HEK293 (cell line): Measurements from ENCODE around the gene PRR5.
A peak's percentile ranks its signal among the peaks of the same experiment; 100 is the strongest.

Experiments
- CTCF ChIA-PET: fragments of 350-600 bp; formaldehyde crosslinking; extraction: SDS; loops from one replicate; lab custom pipeline; 2021; ENCODE audit warnings: antibody characterized with exemption; lab: Yijun Ruan, JAX
- POLR2A ChIA-PET: fragments of 300-600 bp; formaldehyde crosslinking; extraction: SDS; loops from one replicate; lab custom pipeline; 2020; ENCODE audit warnings: antibody characterized with exemption, inconsistent platforms; lab: Yijun Ruan, JAX
- H3K27ac ChIP-seq: fragments of 200-500 bp; sonication (Bioruptor generic); 2 replicates; pipeline ENCODE4 v1.5.1; 2014; ENCODE audit warnings: low read depth, low read length, control low read depth, inconsistent platforms; ENCODE audit errors: extremely low read depth
- H3K36me3 ChIP-seq, 2 experiments: fragments of 200-500 bp in 1 of 2; sonication (Bioruptor generic) in 1 of 2; 1 replicate in 1 of 2; 2 replicates in 1 of 2; pipeline ENCODE4 v1.5.1; 2014 to 2017; ENCODE audit warnings: inconsistent platforms in 2 of 2, low read length in 2 of 2; ENCODE audit not compliant: control insufficient read depth in 2 of 2, insufficient read depth in 1 of 2
- H3K4me1 ChIP-seq: fragments of 200-500 bp; sonication (Bioruptor generic); 2 replicates; pipeline ENCODE4 v1.5.1; 2014; ENCODE audit warnings: mild to moderate bottlenecking, low read length, inconsistent platforms; ENCODE audit not compliant: control insufficient read depth, insufficient read depth
- H3K4me3 ChIP-seq: 2 replicates; pipeline ENCODE4 v1.5.1; 2011; ENCODE audit warnings: low read depth, mild to moderate bottlenecking, control low read depth, low read length, moderate library complexity
- H3K9me3 ChIP-seq: fragments of 200-500 bp; sonication (Bioruptor generic); 2 replicates; pipeline ENCODE4 v1.5.1; 2014; ENCODE audit warnings: low read depth, low read length, inconsistent platforms; ENCODE audit not compliant: control insufficient read depth, insufficient read depth
- KLF10 ChIP-seq: fragments of 450-650 bp; IDR thresholded peaks from 2 replicates; pipeline ENCODE4 v1.5.1; 2018; ENCODE audit warnings: missing biosample characterization, mild to moderate bottlenecking, missing genetic modification characterization
- KLF16 ChIP-seq: fragments of 450-650 bp; formaldehyde crosslinking; IDR thresholded peaks from 2 replicates; pipeline ENCODE4 v1.5.1; 2017; ENCODE audit warnings: missing biosample characterization, missing genetic modification characterization
- MEIS1 ChIP-seq: sonication (generic); formaldehyde crosslinking; IDR thresholded peaks from 2 replicates; pipeline ENCODE4 v1.8.1; 2022; ENCODE audit warnings: missing genetic modification reagents, mild to moderate bottlenecking, borderline replicate concordance
- SCRT2 ChIP-seq: fragments of 450-650 bp; formaldehyde crosslinking; IDR thresholded peaks from 2 replicates; pipeline ENCODE4 v1.5.1; 2016; ENCODE audit warnings: missing biosample characterization, missing genetic modification characterization
- ZFP37 ChIP-seq: fragments of 450-650 bp; formaldehyde crosslinking; IDR thresholded peaks from 2 replicates; pipeline ENCODE4 v1.5.1; 2016; ENCODE audit warnings: missing biosample characterization, missing genetic modification characterization
- ZNF112 ChIP-seq: fragments of 450-650 bp; formaldehyde crosslinking; IDR thresholded peaks from 2 replicates; pipeline ENCODE4 v1.5.0; 2017; ENCODE audit warnings: missing biosample characterization, missing genetic modification characterization
- ZNF19 ChIP-seq: fragments of 450-650 bp; formaldehyde crosslinking; IDR thresholded peaks from 2 replicates; pipeline ENCODE4; 2016; ENCODE audit warnings: missing biosample characterization, missing genetic modification characterization, low read depth
- ZNF24 ChIP-seq: fragments of 450-650 bp; formaldehyde crosslinking; IDR thresholded peaks from 2 replicates; pipeline ENCODE4 v1.5.1; 2016; ENCODE audit warnings: missing biosample characterization, missing genetic modification characterization
- ZNF544 ChIP-seq: fragments of 450-650 bp; formaldehyde crosslinking; IDR thresholded peaks from 2 replicates; pipeline ENCODE4 v1.5.0; 2017; ENCODE audit warnings: missing biosample characterization, missing genetic modification characterization
- ZNF600 ChIP-seq: fragments of 450-650 bp; formaldehyde crosslinking; IDR thresholded peaks from 2 replicates; pipeline ENCODE4 v1.5.1; 2016; ENCODE audit warnings: missing biosample characterization, missing genetic modification characterization
- ZNF776 ChIP-seq: fragments of 450-650 bp; formaldehyde crosslinking; IDR thresholded peaks from 2 replicates; pipeline ENCODE4 v1.5.0; 2017; ENCODE audit warnings: missing biosample characterization, missing genetic modification characterization, borderline replicate concordance
- TF ChIP-seq, protein P1 (sequence below): fragments of 450-650 bp; formaldehyde crosslinking; IDR thresholded peaks from 2 replicates; pipeline ENCODE4 v1.5.1; 2016; ENCODE audit warnings: missing biosample characterization, missing genetic modification characterization
- TF ChIP-seq, protein P2 (sequence below): fragments of 450-650 bp; formaldehyde crosslinking; IDR thresholded peaks from 2 replicates; pipeline ENCODE4 v1.5.1; 2016; ENCODE audit warnings: missing biosample characterization, missing genetic modification characterization
- TF ChIP-seq, protein P3 (sequence below): fragments of 450-650 bp; formaldehyde crosslinking; IDR thresholded peaks from 2 replicates; pipeline ENCODE4 v1.5.1; 2017; ENCODE audit warnings: missing biosample characterization, missing genetic modification characterization
- TF ChIP-seq, protein P4 (sequence below): fragments of 450-650 bp; formaldehyde crosslinking; IDR thresholded peaks from 2 replicates; pipeline ENCODE4 v1.5.1; 2016; ENCODE audit warnings: missing biosample characterization, missing genetic modification characterization
- TF ChIP-seq, protein P5 (sequence below): fragments of 450-650 bp; formaldehyde crosslinking; IDR thresholded peaks from 2 replicates; pipeline ENCODE4 v1.5.1; 2017; ENCODE audit warnings: missing biosample characterization, missing genetic modification characterization

The PRR5 gene

DNA sequence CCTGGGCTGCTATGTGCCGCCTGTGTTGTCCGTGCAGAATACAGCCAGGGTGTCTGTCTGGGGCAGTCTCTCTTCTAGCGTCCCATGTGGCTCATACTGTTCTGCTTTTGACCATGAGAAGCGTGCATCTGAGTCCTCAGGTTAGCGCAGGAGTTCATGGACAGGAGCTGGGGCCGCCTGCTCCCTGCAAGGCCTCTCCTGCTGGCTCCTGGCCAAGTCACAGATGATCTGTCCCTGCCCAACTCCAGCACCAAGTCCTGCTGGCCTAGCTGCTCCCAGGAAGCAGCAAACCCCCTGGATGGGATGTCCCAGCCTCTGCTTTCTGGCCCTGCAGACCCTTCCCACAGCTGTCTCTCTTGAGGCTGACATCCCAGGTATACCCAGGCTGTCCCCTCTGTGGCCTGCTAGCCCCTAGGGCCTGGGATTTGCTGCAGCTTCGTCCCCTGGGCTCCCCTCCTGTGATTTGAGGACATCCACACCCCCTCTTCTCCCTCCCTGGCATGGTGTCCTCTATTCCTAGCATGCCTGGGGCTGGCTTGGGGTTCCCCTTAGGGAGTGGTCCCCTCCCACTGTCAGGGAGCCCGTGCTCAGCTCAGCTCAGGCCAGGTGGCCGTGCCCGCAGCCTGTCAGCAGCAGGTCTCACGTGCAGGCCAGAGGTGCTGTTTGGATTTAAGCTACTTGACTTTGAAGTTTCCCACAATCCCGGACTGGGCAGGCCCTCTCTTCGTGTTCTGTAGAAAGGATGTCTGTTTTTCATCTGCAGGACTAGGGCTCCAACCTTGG is 17.8 kb downstream of the PRR5 start:
- 0 out of 2 replicates have a peak, but pooled peaks cover 2% of the 10 kb centered on the region for H3K4me1 ChIP-seq
- POLR2A ChIA-PET, result no interaction called here

DNA sequence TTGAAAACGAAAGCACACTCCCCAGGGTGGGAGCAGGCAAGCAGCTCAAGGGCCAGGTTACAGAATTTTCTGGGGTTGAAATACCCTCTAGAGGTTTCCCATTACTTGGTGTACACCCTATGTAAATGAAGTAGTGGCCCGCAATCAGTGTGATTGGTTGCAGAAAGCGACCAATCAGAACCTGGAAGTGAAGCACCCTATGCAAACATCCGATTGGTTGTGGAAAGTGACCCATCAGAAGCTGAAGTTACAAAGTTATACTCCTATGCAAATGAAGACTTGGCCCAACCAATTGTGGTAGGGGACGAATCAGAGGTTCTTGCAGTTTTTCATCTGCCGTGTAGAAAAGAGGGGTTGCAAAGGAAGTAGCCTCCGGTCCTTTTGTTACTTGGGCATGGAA is 19.2 kb downstream of the PRR5 start:
- TF ChIP-seq, protein P1, sequence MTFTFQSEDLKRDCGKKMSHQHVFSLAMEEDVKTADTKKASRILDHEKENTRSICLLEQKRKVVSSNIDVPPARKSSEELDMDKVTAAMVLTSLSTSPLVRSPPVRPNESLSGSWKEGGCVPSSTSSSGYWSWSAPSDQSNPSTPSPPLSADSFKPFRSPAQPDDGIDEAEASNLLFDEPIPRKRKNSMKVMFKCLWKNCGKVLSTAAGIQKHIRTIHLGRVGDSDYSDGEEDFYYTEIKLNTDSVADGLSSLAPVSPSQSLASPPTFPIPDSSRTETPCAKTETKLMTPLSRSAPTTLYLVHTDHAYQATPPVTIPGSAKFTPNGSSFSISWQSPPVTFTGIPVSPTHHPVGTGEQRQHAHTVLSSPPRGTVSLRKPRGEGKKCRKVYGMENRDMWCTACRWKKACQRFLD (tag by site-specific recombination), result no peak
- no peak for TF ChIP-seq ZFP37 (tag by site-specific recombination)
- no peak for TF ChIP-seq ZNF600 (tag by site-specific recombination)
- TF ChIP-seq, protein P2, sequence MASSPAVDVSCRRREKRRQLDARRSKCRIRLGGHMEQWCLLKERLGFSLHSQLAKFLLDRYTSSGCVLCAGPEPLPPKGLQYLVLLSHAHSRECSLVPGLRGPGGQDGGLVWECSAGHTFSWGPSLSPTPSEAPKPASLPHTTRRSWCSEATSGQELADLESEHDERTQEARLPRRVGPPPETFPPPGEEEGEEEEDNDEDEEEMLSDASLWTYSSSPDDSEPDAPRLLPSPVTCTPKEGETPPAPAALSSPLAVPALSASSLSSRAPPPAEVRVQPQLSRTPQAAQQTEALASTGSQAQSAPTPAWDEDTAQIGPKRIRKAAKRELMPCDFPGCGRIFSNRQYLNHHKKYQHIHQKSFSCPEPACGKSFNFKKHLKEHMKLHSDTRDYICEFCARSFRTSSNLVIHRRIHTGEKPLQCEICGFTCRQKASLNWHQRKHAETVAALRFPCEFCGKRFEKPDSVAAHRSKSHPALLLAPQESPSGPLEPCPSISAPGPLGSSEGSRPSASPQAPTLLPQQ, result no peak
- TF ChIP-seq, protein P3, sequence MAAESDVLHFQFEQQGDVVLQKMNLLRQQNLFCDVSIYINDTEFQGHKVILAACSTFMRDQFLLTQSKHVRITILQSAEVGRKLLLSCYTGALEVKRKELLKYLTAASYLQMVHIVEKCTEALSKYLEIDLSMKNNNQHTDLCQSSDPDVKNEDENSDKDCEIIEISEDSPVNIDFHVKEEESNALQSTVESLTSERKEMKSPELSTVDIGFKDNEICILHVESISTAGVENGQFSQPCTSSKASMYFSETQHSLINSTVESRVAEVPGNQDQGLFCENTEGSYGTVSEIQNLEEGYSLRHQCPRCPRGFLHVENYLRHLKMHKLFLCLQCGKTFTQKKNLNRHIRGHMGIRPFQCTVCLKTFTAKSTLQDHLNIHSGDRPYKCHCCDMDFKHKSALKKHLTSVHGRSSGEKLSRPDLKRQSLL (tag by site-specific recombination), result no peak
- TF ChIP-seq KLF16, result no peak
- TF ChIP-seq ZNF19 (tag by site-specific recombination), result no peak
- TF ChIP-seq SCRT2 (tag by site-specific recombination), result no peak
- no peak for TF ChIP-seq KLF10 (tag by site-specific recombination)
- Histone ChIP-seq H3K36me3 (peaks cover 0 to 15% of the 10 kb centered on the region in 2 experiments; a peak in 2 of 3 replicates), H3K27ac (no peak overlapping the region), H3K9me3 (no peaks in the 10 kb centered on the region), H3K4me1 (0 out of 2 replicates have a peak, but pooled peaks cover 2% of the 10 kb centered on the region), H3K4me3 (no peak overlapping the region)
- CTCF ChIA-PET, result interaction anchor here (1.1 to 2.1 kb wide), 2 partner anchors 14 to 20 kb away, joined by 3 to 7 read pairs; no protein-coding TSS in a partner anchor
- POLR2A ChIA-PET, result no interaction called here

More for the DNA sequence above, 17.8 kb downstream of the PRR5 start:
- CTCF ChIA-PET, result interaction anchor here (0.7 to 2.1 kb wide), 3 partner anchors 16 to 727 kb away, joined by 3 to 8 read pairs (median 7); no protein-coding TSS in a partner anchor
- Histone ChIP-seq H3K4me3 (no peak overlapping the region), H3K27ac (no peak overlapping the region), H3K9me3 (no peaks in the 10 kb centered on the region), H3K36me3 (peaks cover 0 to 11% of the 10 kb centered on the region in 2 experiments; a peak in 2 of 3 replicates)
- TF ChIP-seq MEIS1 (CRISPR knock-in tag), result no peak
- TF ChIP-seq ZNF112 (tag by site-specific recombination), result 0 out of 2 replicates have a peak, but pooled peaks have one; percentile 59
- TF ChIP-seq, protein P4, sequence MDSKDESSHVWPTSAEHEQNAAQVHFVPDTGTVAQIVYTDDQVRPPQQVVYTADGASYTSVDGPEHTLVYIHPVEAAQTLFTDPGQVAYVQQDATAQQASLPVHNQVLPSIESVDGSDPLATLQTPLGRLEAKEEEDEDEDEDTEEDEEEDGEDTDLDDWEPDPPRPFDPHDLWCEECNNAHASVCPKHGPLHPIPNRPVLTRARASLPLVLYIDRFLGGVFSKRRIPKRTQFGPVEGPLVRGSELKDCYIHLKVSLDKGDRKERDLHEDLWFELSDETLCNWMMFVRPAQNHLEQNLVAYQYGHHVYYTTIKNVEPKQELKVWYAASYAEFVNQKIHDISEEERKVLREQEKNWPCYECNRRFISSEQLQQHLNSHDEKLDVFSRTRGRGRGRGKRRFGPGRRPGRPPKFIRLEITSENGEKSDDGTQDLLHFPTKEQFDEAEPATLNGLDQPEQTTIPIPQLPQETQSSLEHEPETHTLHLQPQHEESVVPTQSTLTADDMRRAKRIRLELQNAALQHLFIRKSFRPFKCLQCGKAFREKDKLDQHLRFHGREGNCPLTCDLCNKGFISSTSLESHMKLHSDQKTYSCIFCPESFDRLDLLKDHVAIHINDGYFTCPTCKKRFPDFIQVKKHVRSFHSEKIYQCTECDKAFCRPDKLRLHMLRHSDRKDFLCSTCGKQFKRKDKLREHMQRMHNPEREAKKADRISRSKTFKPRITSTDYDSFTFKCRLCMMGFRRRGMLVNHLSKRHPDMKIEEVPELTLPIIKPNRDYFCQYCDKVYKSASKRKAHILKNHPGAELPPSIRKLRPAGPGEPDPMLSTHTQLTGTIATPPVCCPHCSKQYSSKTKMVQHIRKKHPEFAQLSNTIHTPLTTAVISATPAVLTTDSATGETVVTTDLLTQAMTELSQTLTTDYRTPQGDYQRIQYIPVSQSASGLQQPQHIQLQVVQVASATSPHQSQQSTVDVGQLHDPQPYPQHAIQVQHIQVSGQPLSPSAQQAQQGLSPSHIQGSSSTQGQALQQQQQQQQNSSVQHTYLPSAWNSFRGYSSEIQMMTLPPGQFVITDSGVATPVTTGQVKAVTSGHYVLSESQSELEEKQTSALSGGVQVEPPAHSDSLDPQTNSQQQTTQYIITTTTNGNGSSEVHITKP (tag by site-specific recombination), result no peak
- 0 out of 2 replicates have a peak, but pooled peaks have one; percentile 48 for TF ChIP-seq ZNF776 (tag by site-specific recombination)
- TF ChIP-seq ZNF24 (tag by site-specific recombination), result no peak
- TF ChIP-seq ZNF544 (tag by site-specific recombination), result peak; percentile 79; the same call in 1 of the 2 replicates
- TF ChIP-seq, protein P5, sequence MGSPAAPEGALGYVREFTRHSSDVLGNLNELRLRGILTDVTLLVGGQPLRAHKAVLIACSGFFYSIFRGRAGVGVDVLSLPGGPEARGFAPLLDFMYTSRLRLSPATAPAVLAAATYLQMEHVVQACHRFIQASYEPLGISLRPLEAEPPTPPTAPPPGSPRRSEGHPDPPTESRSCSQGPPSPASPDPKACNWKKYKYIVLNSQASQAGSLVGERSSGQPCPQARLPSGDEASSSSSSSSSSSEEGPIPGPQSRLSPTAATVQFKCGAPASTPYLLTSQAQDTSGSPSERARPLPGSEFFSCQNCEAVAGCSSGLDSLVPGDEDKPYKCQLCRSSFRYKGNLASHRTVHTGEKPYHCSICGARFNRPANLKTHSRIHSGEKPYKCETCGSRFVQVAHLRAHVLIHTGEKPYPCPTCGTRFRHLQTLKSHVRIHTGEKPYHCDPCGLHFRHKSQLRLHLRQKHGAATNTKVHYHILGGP, result 0 out of 2 replicates have a peak, but pooled peaks have one; percentile 18
